Psoas muscle (tissue), 8 donors: ENCODE results near the gene CPHXL. TPM values are rescaled to one million over a fixed set of nuclear protein-coding genes. Genes with fewer than 3 reads are reported as not detected.

Source experiments
- ATAC-seq, 4 donors: fragments of 200-7000 bp; cut with Tn5 transposase; one replicate each; pipeline ENCODE4 v1.9.1; 2020; ENCODE audit warnings: moderate library complexity in 3 of 4, mild to moderate bottlenecking in 2 of 4
- DNase-seq, 2 donors: peaks; one replicate each; pipeline ENCODE4 v3.0.0-alpha.2; 2020
- H3K27ac ChIP-seq: fragments of 200-600 bp; one replicate; pipeline ENCODE4 v1.8.0; 2022
- H3K27me3 ChIP-seq, 3 donors: fragments of 200-600 bp in 1 of 3; one replicate each; pipeline versions ENCODE4 v1.6.1 to v1.8.0; 2013 to 2022; ENCODE audit warnings: low read length in 2 of 3, mild to moderate bottlenecking in 2 of 3, moderate library complexity in 1 of 3; ENCODE audit not compliant: insufficient read depth in 3 of 3
- H3K36me3 ChIP-seq, 2 donors: fragments of 200-600 bp in 1 of 2; one replicate each; pipeline versions ENCODE4 v1.6.1 to v1.8.0; 2013 to 2022; ENCODE audit warnings: low read depth in 1 of 2, mild to moderate bottlenecking in 1 of 2, moderate library complexity in 1 of 2; ENCODE audit not compliant: insufficient read depth in 1 of 2
- H3K4me1 ChIP-seq: fragments of 200-600 bp; one replicate; pipeline ENCODE4 v1.8.0; 2022
- H3K4me3 ChIP-seq: fragments of 200-600 bp; one replicate; pipeline ENCODE4 v1.8.0; 2022; ENCODE audit warnings: mild to moderate bottlenecking
- H3K9me3 ChIP-seq: fragments of 200-600 bp; one replicate; pipeline ENCODE4 v1.8.0; 2022
- WGBS, 3 donors: extraction: QIAGEN DNeasy Blood & Tissue Kit; methylation state at CpG; one replicate each; pipeline versions ENCODE4 v1.1.6 to v1.1.7; 2013; 5-methylcytosine and 5-hydroxymethylcytosine counted together
- intact Hi-C, 2 donors: fragments of 100-400 bp; cut with DNase I; formaldehyde crosslinking; loops; one replicate each; pipeline versions ENCODE4 v1.11.0 to v1.14.2; 2022
- polyA plus RNA-seq, 3 donors: library from polyadenylated mRNA; stranded (reverse); fragments of 200-250 nt; gene quantifications; one replicate each; pipeline ENCODE4 v1.2.3, GENCODE V29; 2013
- total RNA-seq, 4 donors: library from RNA; stranded (reverse); fragmentation: NEBNext Ultra II Directional in 2 of 4; extraction: Animal tissue kit (Norgen Biotek cat#: 25700) in 2 of 4; gene quantifications; one replicate each; pipeline versions ENCODE4 v1.2.1 to v1.2.4, GENCODE V29; 2021 to 2023
- TF ChIP-seq, protein P1 (sequence below): fragments of 200-600 bp; IDR thresholded peaks from one replicate; pipeline ENCODE4 v1.8.0; 2022; ENCODE audit warnings: antibody characterized with exemption
- donor health status: healthy with polysubstance abuse.
- donor health status: DM: no; HTN: no; CAD: no; lungs with moderate emphysema.
- donor health status: Bipolar disorder and iron deficiency.
- donor health status: healthy.
- donor health status: DM: yes; HTN: yes; CAD: no.
- donor health status: DM: no; HTN: no; CAD: no.
- donor health status: DM: no; HTN: no; CAD: no.
- donor health status: DM: yes; HTN: yes; CAD: no.

The CPHXL gene
- total and polyA plus RNA-seq, 7 donors = not detected

DNA sequence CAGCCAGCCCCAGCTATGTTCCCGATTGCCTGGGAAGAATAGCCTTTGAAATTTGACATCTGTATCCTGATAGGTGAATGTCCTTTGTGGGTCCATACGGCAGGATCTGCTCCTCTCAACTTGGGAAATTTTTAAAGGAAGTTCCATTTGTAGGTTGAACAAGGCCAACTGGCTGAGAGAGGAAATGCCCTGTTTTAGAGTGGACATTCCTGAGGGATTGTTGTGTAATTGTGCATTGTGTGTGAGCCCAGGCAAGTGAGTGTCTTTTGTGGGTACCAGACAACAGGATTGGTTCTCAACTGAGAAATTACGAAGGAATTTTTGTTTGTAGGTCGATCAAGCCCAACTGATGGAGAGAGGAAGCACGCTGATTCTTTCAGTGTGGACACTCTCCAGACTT, 46.9 kb downstream of the CPHXL start:
- TF ChIP-seq, protein P1, sequence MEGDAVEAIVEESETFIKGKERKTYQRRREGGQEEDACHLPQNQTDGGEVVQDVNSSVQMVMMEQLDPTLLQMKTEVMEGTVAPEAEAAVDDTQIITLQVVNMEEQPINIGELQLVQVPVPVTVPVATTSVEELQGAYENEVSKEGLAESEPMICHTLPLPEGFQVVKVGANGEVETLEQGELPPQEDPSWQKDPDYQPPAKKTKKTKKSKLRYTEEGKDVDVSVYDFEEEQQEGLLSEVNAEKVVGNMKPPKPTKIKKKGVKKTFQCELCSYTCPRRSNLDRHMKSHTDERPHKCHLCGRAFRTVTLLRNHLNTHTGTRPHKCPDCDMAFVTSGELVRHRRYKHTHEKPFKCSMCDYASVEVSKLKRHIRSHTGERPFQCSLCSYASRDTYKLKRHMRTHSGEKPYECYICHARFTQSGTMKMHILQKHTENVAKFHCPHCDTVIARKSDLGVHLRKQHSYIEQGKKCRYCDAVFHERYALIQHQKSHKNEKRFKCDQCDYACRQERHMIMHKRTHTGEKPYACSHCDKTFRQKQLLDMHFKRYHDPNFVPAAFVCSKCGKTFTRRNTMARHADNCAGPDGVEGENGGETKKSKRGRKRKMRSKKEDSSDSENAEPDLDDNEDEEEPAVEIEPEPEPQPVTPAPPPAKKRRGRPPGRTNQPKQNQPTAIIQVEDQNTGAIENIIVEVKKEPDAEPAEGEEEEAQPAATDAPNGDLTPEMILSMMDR = no peak
- Histone ChIP-seq H3K27me3 (no peaks in the 10 kb centered on the region), H3K27ac (no peak overlapping the region), H3K36me3 (no peaks in the 10 kb centered on the region), H3K9me3 (no peaks in the 10 kb centered on the region), H3K4me1 (no peaks in the 10 kb centered on the region), H3K4me3 (no peak overlapping the region)
- 58 to 69% (median 63%) methylated on average over 5 of the region's 5 CpGs for WGBS, 3 donors
- no peak for ATAC-seq
- no peak for DNase-seq
- intact Hi-C loops = no loop called here

DNA sequence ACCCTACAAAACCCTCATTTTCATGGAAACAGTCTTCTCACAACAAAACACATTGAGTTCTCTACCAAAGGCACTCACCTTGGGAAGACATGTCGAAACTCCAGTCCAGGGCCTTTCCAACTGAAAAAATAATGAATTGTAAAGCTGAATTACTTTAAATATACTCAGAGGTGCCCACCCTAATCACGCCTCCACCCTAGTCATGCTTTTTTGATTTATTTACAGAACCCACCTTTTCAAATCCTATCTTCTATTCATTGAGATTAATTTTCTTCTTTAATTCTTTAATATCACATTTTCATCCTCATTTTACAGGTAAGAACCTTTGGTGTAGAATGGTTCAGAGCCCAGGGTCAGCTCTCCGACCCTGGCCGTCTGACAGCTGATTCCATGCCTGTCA, 49.4 kb downstream of the CPHXL start, which contains the start of gene CPHXL2:
TSS of gene CPHXL2 (minus strand) at position 101 of the 400 bp plus-strand sequence. CDS start at position 91, 10 bp downstream.
- Histone ChIP-seq H3K9me3 (no peaks in the 10 kb centered on the region), H3K27me3 (no peaks in the 10 kb centered on the region), H3K27ac (no peak within 1 kb of the TSS), H3K36me3 (no peaks in the 10 kb centered on the region), H3K4me1 (no peaks in the 10 kb centered on the region), H3K4me3 (no peak within 1 kb of the TSS)
- no peak for DNase-seq
- WGBS, 3 donors = 93 to 94% (median 94%) methylated on average over 4 of the region's 4 CpGs
- TF ChIP-seq, protein P1 = no peak
- intact Hi-C loops = no loop called here
- no peak for ATAC-seq

DNA sequence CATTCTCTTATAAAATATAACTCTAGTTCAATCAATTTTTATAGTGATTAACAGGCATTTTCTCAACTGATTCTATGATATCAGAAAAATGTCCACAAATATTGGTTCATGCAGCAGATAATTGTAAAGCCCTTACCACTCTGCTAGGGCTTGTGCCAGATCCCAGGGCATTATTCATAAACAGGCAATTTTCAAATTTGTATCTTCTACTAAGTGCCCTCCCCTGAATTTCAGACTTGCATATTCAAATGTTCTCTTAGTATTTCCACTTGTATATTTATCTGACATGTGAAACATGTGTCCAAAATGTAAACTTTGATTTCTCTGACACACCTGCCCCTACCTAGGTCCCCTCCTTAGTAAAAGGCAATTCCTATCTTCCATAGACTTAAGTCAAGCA, 58.8 kb downstream of the CPHXL start:
- intact Hi-C loops = no loop called here

More for the DNA sequence above, 58.8 kb downstream of the CPHXL start:
- Histone ChIP-seq H3K4me3 (no peak overlapping the region), H3K4me1 (no peaks in the 10 kb centered on the region), H3K27ac (no peak overlapping the region), H3K27me3 (no peaks in the 10 kb centered on the region), H3K36me3 (peaks cover 2% of the 10 kb centered on the region in 2 donors), H3K9me3 (no peaks in the 10 kb centered on the region)
- ATAC-seq = no peak
- TF ChIP-seq, protein P1 = no peak
- DNase-seq = no peak

Other genes starting within 250 kb of the CPHXL start
- under 1 TPM; 0.04 to 0.20 (median 0.15) TPM for gene CHST6, start 231.0 kb downstream of the CPHXL start, total RNA-seq
- gene CHST6, start 231.0 kb downstream of the CPHXL start, polyA plus RNA-seq = 1 to 10 TPM in 1 of 3 donors, under 1 TPM in 2; 0.01 to 5.8 (median 0.08) TPM
- under 1 TPM in 1 of 4 donors, not detected in 3; 0.27 TPM for gene CHST5, start 190.4 kb downstream of the CPHXL start, total RNA-seq
- gene CHST5, start 190.4 kb downstream of the CPHXL start, polyA plus RNA-seq = under 1 TPM in 2 of 3 donors, not detected in 1; 0.04 to 0.14 TPM
- 1 to 10 TPM; 1.8 to 2.6 (median 2.1) TPM for gene TMEM231, start 170.2 kb downstream of the CPHXL start, total RNA-seq
- 1 to 10 TPM; 2.4 to 4.2 (median 2.7) TPM for gene TMEM231, start 170.2 kb downstream of the CPHXL start, polyA plus RNA-seq
- gene GABARAPL2, start 160.1 kb downstream of the CPHXL start, total RNA-seq = 100 to 1,000 TPM; 107 to 180 (median 148) TPM
- gene GABARAPL2, start 160.1 kb downstream of the CPHXL start, polyA plus RNA-seq = 100 to 1,000 TPM; 116 to 215 (median 188) TPM
- gene ADAT1, start 103.2 kb downstream of the CPHXL start, total RNA-seq = 10 to 100 TPM; 15.6 to 25.3 (median 20.3) TPM
- gene ADAT1, start 103.2 kb downstream of the CPHXL start, polyA plus RNA-seq = 10 to 100 TPM in 2 of 3 donors, 1 to 10 TPM in 1; 6.9 to 26.1 (median 14.7) TPM
- gene KARS1, start 78.8 kb downstream of the CPHXL start, total RNA-seq = 100 to 1,000 TPM; 162 to 185 (median 178) TPM
- 100 to 1,000 TPM; 172 to 232 (median 208) TPM for gene KARS1, start 78.8 kb downstream of the CPHXL start, polyA plus RNA-seq
- gene TERF2IP, start 78.7 kb downstream of the CPHXL start, total RNA-seq = 10 to 100 TPM; 48.0 to 59.0 (median 56.6) TPM
- 10 to 100 TPM; 29.8 to 56.5 (median 45.8) TPM for gene TERF2IP, start 78.7 kb downstream of the CPHXL start, polyA plus RNA-seq
- gene CPHXL2, start 49.5 kb downstream of the CPHXL start, total RNA-seq = not detected
- not detected for gene CPHXL2, start 49.5 kb downstream of the CPHXL start, polyA plus RNA-seq
- gene DUXB, start 25.0 kb downstream of the CPHXL start, total RNA-seq = not detected
- gene DUXB, start 25.0 kb downstream of the CPHXL start, polyA plus RNA-seq = not detected